H1 (cell line): ENCODE data around the gene RARB.
A peak's percentile ranks its signal among the peaks of the same experiment; 100 is the strongest.

ENCODE experiments used
- CHD2 ChIP-seq: IDR thresholded peaks from 2 replicates; pipeline ENCODE4 v1.6.1; 2012; ENCODE audit warnings: low read length, improper control_type of control experiment
- FOSL1 ChIP-seq: IDR thresholded peaks from 2 replicates; pipeline ENCODE4 v1.6.1; 2011; ENCODE audit warnings: mild to moderate bottlenecking, low read depth, low read length, moderate library complexity; ENCODE audit not compliant: insufficient read depth
- HDAC2 ChIP-seq, 2 experiments: fragments of 300-600 bp in 1 of 2; sonication (generic) in 1 of 2; IDR thresholded peaks; 2 replicates each; pipeline ENCODE4 v1.6.1; 2011 to 2012; ENCODE audit warnings: low read depth in 2 of 2, low read length in 2 of 2, mild to moderate bottlenecking in 2 of 2, moderate library complexity in 2 of 2, borderline replicate concordance in 1 of 2, inconsistent platforms in 1 of 2
- POLR2A ChIP-seq, 2 experiments: IDR thresholded peaks; 1 replicate in 1 of 2; 2 replicates in 1 of 2; pipeline ENCODE4 v1.6.1; 2011; ENCODE audit warnings: low read depth in 2 of 2, low read length in 2 of 2, mild to moderate bottlenecking in 2 of 2; ENCODE audit errors: control extremely low read depth in 1 of 2
- RAD21 ChIP-seq, 2 experiments: IDR thresholded peaks in 1 of 2; conservative IDR thresholded peaks in 1 of 2; 2 replicates each; pipeline ENCODE4 v1.6.1; 2011; ENCODE audit warnings: low read depth in 2 of 2, low read length in 2 of 2, improper control_type of control experiment in 1 of 2, inconsistent platforms in 1 of 2, mild to moderate bottlenecking in 1 of 2, moderate library complexity in 1 of 2
- SIX5 ChIP-seq: IDR thresholded peaks from 2 replicates; pipeline ENCODE4 v1.6.1; 2011; ENCODE audit warnings: mild to moderate bottlenecking, low read depth, low read length
- TF ChIP-seq, protein P1 (sequence below), 3 experiments: IDR thresholded peaks; 1 replicate in 2 of 3; 2 replicates in 1 of 3; pipeline versions ENCODE4 v1.5.1 to v1.6.1; 2011; ENCODE audit warnings: low read length in 3 of 3, mild to moderate bottlenecking in 3 of 3, inconsistent platforms in 2 of 3, low read depth in 1 of 3, moderate library complexity in 1 of 3; ENCODE audit not compliant: insufficient read depth in 1 of 3; ENCODE audit errors: control extremely low read depth in 1 of 3
- TF ChIP-seq, protein P2 (sequence below): IDR thresholded peaks from 2 replicates; pipeline ENCODE4 v1.6.1; 2011; ENCODE audit warnings: low read length, improper control_type of control experiment

DNA sequence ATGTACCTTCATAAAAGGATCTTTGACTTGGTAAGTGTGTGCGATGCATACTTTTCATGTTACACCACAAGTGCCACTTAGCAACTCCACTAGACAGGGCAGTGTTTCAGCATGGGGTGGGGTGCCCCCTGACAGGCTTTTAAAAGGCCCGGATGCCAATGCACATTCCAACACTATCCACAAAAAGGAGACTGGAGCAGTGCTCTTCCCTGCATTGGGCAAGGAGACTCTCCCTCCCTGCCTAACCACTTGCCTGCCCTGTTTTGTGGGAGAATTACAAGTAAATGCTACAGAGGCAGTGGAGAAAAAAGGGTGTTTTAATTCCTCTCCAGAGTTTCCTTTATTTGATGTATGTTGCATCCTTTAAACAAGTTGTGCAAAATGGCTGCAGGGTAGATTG, 1.7 kb upstream of the RARB start:
- TF ChIP-seq FOSL1: no peak
- TF ChIP-seq, protein P1, sequence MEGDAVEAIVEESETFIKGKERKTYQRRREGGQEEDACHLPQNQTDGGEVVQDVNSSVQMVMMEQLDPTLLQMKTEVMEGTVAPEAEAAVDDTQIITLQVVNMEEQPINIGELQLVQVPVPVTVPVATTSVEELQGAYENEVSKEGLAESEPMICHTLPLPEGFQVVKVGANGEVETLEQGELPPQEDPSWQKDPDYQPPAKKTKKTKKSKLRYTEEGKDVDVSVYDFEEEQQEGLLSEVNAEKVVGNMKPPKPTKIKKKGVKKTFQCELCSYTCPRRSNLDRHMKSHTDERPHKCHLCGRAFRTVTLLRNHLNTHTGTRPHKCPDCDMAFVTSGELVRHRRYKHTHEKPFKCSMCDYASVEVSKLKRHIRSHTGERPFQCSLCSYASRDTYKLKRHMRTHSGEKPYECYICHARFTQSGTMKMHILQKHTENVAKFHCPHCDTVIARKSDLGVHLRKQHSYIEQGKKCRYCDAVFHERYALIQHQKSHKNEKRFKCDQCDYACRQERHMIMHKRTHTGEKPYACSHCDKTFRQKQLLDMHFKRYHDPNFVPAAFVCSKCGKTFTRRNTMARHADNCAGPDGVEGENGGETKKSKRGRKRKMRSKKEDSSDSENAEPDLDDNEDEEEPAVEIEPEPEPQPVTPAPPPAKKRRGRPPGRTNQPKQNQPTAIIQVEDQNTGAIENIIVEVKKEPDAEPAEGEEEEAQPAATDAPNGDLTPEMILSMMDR (IDR thresholded peaks at IDR 0.05; ENCODE audit: control extremely low read depth in 1 of 3, insufficient read depth in 1 of 3, low read depth in 1 of 3, low read length in 3 of 3): no peak
- TF ChIP-seq SIX5: no peak
- TF ChIP-seq CHD2: no peak
- TF ChIP-seq RAD21 (IDR thresholded peaks at IDR 0.05 in 1 of 2, conservative IDR thresholded peaks at IDR 0.05 in 1 of 2; ENCODE audit: low read depth in 2 of 2, low read length in 2 of 2): no peak
- no peak for TF ChIP-seq POLR2A (IDR thresholded peaks at IDR 0.05; ENCODE audit: control extremely low read depth in 1 of 2, low read depth in 2 of 2, low read length in 2 of 2)
- 0 out of 4 replicates have a peak, but pooled peaks of 1 of the 2 experiments have one; percentile 44 for TF ChIP-seq HDAC2 (IDR thresholded peaks at IDR 0.05; ENCODE audit: borderline replicate concordance in 1 of 2, low read depth in 2 of 2, low read length in 2 of 2)
- TF ChIP-seq, protein P2, sequence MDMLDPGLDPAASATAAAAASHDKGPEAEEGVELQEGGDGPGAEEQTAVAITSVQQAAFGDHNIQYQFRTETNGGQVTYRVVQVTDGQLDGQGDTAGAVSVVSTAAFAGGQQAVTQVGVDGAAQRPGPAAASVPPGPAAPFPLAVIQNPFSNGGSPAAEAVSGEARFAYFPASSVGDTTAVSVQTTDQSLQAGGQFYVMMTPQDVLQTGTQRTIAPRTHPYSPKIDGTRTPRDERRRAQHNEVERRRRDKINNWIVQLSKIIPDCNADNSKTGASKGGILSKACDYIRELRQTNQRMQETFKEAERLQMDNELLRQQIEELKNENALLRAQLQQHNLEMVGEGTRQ: no peak
